SKM-1 (cell line): ENCODE measurements around the gene SLC7A5.
"Not testable (repeated sequence)": the region's sequence is repeated elsewhere in the genome, so short reads cannot be mapped to it uniquely, and the experiment has no call there.

ENCODE experiments used
- DNase-seq: peaks from one replicate; lab custom pipeline; 2025; ENCODE audit not compliant: unreplicated experiment; lab: John Stamatoyannopoulos, UW

Gene SLC7A5

DNA sequence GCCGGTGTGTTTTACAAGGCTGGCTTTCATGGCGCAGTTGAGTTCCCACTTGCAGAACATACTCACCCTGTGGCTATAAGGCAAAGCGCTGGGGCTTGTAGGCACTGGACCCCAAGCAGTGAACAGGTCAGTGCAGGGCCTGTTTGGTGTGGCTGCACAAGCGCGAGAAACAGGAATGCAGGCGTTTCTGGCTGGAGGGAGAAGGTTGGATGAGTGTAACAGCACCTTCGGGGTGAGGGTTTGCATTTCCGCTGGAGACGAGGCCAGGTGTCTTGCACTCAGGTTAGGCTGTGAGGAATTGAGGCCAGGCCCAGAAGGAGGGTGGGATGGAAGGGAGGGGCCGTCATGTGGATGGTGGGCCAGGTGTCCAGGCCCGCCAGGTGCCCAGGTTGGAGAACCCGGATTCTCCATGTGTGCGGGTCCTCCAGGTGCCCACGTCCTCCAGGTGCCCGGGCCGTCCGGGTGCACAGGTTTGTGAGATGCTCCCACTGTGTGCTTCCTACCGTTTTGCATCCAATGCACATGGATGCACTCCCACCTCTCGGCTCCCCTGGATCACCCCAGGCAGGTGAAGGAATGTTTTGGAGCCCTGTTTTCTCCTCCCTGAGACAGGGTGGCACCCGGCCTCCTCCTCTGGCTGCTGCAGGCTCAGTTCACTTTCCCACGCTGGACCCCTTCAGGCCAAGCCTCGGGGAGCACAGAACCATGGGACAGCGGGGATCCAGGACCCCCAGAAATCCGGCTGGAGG, 46.0 kb downstream of the SLC7A5 start:
- no peak for DNase-seq

DNA sequence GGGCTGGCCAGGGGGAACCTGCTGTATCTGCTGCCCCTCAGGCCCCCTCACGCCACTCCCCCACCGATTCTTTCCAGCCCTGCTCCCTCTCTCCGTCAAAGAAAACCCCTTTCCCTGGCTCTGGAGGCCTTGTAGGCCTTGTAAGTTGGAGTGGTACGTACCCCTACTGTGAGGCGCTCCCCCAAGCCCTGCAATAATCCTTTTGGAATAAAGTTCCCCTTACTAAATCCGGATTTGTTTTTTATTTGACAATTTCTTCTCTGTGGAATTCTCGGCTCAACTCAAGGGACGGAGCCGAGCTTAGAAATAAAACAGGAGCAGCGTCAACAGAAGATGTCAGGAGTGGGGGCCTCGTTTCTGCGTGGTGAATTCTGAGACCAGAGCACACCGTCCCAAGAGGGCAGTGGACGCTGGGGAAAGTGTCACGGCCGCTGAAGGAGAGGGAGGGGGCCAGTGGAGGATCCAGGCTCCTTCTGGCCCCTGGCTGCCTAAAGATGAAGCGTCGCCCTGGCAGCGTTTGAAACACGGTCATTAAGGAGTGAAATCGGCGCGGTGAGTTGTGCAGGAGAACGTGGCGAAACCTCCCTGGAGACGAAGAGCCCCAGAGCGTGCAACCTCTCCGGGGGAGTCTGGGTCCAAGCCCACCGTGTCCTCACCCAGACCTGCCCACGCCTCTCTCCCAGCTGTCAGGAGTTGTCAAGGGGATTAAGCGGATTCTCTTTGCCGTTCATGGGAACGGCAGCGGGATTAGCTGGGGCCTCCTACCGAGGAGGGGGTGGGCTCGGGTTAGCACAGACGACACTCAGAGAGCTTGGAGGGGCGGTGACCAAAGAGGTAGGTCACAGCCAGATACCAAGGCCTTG, 47.0 kb downstream of the SLC7A5 start:
- no peak for DNase-seq

DNA sequence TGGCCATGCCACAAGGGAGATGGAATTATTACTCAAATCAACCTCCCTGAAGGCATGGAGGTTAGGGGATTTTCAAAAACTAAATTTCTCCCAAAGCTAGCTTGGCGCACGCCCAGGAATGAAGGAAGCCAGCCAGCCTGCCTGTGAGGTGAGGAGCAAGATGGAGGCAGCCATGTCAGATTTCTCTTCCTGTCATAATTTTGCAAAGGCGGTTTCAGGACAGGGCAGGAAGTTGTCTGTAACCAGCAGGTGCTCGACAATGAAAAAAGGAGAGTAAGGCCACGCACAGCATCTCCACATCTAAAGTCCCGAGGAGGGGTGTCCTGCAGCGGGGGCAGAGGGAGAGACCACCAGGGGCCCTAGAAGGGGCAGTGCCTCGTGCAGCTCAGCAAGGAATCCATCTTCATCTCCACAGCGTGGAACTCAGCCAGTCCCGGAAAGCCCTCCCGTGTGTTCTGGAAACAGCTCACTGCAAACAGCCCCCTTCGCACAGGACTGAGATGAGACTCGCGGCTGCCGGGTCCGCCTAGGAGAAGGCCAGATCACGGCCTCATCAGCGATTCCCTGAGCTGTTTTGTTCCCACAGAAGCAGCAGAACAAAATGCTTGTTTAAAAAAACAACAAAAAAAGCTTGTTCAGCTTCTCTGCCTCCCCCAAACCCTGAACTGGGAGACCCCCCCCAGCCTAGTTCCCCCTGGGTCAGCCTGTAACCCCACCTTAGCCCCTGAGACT, 47.8 kb downstream of the SLC7A5 start:
- DNase-seq, result no peak

DNA sequence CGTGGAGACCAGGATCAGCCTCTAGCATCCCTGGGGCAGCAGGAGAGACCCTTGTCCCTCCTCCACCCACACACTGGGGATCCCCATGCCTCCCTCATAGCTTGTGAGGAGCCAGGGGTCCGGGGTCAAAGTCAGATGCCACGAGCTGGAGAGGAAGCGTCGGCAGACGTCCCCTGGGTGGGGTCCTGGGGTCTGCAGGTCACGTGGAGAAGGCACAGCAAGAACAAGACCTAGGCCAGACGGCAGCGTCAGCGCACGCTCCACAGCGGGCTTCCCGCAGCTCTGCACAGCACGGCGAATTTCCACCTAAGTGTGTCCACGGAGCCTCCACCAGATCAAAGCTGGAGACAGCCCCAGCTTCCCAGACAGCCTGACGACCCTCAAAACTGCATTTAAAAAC, 49.3 kb downstream of the SLC7A5 start:
- no peak for DNase-seq

GRCh38 chr16:87819282-87819681, 50.0 kb downstream of the SLC7A5 start:
- DNase-seq, result no peak

DNA sequence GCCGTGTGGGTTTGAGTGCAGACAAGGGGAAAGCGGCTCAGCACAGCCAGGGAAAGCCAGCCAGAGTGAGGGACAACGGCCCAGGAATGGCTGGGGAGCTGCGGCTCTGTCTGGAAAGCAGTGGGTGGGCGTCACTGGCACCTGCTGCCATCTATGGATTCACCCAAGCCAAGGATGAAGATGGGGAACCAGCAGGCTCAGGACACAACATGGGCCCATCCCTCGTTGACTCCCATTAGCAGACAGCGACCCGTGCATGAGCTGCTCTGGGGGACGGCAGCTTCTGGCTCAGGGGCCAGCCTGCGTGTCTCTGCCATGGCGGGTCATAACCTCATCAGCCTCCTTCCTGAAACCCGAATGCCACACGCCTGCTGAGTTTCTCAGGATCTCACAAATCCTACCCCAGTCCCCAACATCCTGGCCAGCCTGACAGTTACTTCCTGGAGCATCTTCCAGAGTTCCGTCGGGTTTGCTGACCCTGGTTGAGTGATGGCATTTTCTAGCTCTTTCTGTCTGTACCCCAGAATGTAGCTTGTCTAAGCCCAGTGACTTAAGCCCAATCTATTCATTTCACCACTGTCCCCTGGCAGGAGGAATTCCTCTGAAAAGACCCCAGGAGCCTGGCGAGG, 50.7 kb downstream of the SLC7A5 start:
- DNase-seq, result no peak

DNA sequence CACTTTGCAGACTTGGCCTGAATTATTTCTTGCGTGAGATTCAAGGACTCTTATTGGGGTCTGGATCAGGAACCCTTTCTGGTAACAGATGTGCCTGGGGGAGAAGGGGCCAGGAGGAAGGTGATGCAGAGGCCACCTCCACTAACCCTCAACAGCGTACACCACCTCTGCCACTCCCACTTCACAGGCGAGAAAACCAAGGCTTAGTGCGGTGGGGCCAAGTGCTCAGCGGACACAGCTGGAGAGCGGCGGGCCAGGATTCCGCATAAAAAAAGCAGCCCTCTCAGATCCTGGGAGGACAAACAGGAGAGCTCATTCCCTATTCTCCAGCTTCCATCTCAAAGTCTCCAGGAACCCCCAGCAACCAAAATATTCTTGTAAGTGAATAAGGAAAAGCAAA, 51.4 kb downstream of the SLC7A5 start:
- no peak for DNase-seq

DNA sequence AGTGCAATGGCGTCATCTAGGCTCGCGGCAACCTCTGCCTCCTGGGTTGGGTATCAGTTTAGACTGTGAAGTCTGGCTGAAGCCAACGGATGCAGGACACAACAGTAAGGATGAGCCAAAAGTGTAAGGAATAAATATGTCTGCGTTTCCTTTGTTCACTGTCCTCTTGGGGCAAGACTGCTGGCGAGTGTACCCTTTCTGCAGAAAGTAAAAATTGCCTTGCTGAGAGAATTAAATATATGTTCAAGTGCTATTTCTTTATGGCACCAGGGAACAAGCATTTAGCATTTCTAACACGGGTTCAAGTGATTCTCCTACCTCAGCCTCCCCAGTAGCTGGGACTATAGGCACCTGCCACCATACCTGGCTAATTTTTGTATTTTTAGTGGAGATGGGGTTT, 51.9 kb downstream of the SLC7A5 start:
- not testable (repeated sequence) for DNase-seq

DNA sequence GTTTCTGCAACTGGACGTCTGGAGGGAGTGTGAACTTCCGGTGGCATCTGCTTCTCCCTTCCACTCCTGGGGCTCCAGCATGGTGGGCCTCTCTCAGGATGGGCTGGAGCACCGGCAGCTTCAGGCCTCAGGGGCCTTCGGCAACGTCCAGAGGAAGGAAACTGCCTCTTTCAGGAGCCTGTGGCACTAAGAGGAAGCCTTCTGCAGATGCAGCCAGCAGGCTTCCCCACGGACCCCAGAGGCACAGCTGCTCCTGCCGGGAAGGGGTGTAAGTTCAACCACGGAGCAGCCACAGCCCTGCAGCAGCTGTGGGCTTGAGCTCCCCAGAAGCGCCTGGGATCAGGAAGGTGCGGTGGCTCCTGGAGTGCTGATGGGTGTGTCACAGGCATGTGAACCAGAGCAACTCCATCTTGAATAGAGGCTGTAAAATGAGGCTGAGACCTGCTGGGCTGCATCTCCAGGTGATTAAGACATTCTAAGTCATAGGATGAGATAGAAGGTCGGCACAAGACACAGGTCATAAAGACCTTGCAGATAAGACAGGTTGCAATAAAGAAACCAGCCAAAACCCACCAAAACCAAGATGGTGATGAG, 52.7 kb downstream of the SLC7A5 start:
- peak; percentile 72 for DNase-seq

DNA sequence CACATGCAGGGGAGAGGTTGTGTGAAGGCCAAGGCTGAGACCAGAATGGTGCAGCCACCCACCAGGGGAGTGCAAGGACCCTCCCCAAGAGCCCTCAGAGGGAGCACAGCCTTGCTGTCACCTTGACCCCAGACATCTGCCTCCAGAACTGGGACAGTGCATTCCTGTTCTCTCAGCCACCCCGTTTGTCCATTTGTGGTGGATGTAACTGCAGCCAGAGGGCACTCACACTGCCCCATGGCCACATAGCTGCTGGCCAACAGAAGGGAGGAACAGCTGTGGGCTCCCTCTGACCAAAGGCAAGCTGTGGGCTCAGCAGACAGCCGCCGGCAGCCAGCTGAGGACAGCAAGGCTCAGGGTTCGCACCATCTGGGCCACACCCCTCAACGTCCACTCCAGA, 53.7 kb downstream of the SLC7A5 start:
- DNase-seq, result no peak

DNA sequence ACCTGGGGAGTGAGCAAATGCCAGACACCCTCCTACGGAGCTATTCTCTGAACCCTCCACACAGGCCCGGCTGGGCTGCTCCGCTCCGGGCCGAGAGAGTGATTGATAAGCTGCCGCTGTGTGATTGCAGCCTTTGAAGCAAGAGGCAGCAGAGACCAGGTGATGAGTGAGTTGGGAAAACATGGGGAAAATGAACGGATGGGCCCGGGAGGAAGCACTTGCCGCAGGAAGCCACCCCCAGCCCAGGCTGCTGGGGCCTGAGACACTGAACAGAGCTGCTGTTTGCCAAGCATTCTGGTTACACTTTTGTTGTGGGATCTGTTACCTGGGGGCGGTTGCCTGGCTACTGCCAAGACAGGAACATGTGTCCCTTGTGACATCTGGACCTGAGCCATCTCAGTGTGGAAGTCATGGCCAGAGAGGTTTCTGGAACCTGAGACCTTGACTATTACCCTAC, 57.1 kb downstream of the SLC7A5 start:
- DNase-seq, result no peak

GRCh38 chr16:87811454-87811853, 57.9 kb downstream of the SLC7A5 start:
- not testable (repeated sequence) for DNase-seq

GRCh38 chr16:87809150-87809902, 60.0 kb downstream of the SLC7A5 start:
- no peak for DNase-seq

DNA sequence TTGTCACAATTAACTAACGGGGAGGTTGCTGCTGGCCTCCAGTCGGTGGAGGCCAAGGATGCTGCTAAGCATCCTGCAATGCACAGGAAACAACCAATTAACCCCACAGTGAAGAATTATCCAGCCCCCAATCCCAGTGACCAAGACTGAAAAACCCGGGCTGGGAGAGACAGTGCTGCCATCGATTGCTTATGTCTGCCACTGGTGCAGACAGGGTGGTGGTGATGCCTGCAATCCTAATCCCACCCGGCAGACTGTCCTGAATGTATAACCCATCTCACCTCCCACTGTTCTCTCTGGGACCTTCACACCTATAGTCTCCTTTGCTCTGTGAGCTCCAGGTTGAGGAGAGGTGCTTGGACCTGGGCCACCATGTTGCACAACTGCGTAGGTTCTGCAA, 61.2 kb downstream of the SLC7A5 start:
- no peak for DNase-seq

GRCh38 chr16:87806641-87807546, 62.4 kb downstream of the SLC7A5 start:
- peak; percentile 72 for DNase-seq

DNA sequence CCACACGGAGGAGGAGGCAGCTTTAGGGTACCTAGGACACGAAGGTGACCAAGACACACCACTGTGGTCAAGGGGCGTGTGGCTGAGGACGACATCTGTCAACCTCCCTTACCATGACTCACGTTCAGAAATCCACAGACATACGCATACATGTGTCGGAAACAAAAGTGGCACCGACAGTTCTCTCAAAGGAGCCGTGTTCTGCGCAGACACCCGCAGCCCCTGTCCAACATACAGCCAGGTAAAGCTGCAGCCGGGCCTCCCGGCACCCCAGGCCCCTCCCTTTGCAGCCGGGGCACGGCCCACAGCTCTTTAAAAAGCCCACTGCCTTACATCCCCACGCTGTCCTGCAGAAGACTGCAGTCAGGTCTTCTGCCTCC, 63.1 kb downstream of the SLC7A5 start:
- DNase-seq, result no peak

DNA sequence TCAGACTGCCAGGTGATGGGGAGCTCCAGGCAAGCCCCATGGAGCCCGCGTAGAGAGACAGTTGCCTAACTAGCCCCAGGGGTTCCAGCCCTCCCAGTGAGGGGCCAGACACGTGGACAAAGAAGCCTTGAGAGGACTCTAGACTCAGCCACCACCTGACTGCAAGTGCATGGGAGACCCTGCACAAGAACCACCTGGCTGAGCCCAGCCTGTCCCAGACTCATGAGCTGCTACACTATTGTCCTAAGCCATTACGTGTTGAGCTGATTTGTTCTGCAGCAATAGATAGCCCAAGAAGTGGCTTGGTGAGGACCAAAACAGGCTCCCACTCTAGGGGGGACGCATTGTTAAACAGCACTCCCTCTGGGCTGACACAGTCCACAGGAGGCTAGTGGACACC, 65.9 kb downstream of the SLC7A5 start:
- no peak for DNase-seq

DNA sequence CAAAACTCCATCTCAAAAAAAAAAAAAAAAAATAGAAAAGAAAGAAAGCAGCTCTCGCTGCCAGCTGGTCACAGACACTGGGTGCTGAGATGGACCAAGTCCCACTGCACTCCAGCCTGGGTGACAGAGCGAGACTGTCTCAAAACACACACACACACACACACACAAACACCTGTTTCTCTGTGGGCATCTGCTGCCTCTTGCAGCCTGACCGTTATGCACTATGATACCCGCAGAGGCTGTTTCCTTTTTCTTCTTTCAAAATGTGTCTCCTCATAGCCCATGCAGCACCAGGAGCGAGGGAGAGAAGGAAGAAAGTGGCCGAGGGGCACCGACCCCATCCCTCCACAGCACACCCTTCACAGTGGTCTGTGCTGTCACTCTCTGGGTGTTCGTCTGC, 66.6 kb downstream of the SLC7A5 start:
- DNase-seq, result no peak

DNA sequence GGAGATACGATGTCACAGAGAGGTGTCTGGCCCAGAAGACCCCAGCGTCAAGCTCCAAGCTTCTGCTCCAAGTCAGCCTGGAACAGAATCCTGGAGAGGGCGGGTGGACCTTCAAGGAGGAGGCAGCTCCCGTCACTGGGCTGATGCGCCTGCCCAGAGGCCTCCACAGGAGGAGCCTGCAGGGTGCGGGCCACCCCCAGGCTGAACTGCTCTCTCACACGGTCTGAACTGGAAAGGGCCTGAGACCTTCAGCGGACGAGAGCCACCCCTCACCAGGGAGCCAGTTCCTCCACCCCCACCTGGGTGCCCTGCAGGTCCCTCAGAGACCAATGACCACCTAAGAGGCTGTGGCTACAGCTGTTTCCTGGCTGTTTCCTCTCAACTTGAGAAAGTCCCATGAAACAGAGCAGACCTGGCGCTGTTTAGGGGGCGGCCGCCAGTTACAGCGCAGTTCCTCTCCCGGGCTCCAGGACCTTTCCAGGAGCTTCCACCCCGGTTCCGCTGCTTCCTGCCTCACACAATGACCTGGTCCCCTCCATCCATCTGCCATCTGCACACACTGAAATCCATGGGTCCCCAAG, 67.5 kb downstream of the SLC7A5 start:
- no peak for DNase-seq
